DND-41 (cell line): Measurements from ENCODE around the gene JAKMIP1.

Experiments used
- EZH2 ChIP-seq: IDR thresholded peaks from 3 replicates; pipeline ENCODE4 v1.6.1; 2012; ENCODE audit warnings: borderline replicate concordance, low read depth, mild to moderate bottlenecking, moderate library complexity, low read length, inconsistent platforms; ENCODE audit not compliant: severe bottlenecking
- TF ChIP-seq, protein P1 (sequence below): IDR thresholded peaks from 2 replicates; pipeline ENCODE4 v1.5.1; 2012; ENCODE audit warnings: borderline replicate concordance, low read length, moderate library complexity, mild to moderate bottlenecking; ENCODE audit not compliant: poor library complexity, severe bottlenecking; ENCODE audit errors: extremely low read depth

DNA sequence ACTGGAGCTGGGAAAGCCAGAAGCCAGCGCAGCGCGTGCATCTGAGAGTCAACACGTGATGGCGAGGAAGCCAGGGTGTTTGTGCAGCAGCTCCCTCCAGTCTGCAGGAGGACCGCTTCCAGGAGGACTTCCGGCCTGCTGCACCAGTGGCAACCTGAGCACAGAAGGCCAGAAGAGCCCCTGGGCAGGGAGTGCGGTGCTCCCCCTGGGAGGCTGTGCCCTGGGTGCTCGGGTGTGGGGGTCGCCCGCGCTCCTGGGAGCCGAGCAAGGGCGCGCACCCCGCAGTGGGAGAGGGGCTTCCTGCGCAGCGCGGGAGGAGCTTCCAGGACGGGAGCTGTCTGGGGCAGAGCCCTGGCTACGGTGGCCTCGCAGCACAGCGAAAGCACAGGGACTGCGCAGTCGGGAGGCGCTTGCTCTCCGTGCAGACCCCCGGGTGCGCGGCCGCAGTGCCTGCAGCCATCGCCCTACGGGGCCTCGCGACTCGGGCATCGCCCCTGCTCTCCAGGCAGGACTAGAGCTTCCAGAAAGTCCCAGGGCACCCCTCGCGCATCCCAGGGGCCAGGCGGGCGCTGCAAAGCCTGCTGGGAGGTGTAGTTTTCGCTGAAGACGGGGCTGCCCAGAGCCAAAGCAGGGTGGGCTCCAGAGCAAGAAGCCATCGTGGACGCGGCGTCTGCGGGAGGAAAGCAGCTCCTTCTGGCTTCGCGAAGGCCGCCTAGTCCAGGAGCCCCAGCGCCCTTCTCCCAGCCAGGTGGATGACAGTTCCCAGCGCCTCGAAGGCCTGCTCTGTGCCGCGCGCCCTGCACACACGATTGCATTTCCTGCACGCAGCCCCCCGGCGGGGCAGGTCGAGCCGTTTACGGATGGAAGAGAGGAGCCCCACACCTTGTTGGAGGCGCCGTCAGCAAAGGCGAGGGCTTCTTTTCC, 45.2 kb upstream of the JAKMIP1 start:
- TF ChIP-seq EZH2: no peak
- TF ChIP-seq, protein P1, sequence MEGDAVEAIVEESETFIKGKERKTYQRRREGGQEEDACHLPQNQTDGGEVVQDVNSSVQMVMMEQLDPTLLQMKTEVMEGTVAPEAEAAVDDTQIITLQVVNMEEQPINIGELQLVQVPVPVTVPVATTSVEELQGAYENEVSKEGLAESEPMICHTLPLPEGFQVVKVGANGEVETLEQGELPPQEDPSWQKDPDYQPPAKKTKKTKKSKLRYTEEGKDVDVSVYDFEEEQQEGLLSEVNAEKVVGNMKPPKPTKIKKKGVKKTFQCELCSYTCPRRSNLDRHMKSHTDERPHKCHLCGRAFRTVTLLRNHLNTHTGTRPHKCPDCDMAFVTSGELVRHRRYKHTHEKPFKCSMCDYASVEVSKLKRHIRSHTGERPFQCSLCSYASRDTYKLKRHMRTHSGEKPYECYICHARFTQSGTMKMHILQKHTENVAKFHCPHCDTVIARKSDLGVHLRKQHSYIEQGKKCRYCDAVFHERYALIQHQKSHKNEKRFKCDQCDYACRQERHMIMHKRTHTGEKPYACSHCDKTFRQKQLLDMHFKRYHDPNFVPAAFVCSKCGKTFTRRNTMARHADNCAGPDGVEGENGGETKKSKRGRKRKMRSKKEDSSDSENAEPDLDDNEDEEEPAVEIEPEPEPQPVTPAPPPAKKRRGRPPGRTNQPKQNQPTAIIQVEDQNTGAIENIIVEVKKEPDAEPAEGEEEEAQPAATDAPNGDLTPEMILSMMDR: no peak
